Peyer's patch (tissue), 4 donors: ENCODE results near the gene KCNK1. TPM values are rescaled to one million over a fixed set of nuclear protein-coding genes. Genes with fewer than 3 reads are reported as not detected.

Experiments
- DNase-seq, 3 donors: peaks; one replicate each; pipeline ENCODE4 v3.0.0-alpha.2; 2017 to 2019
- H3K27ac ChIP-seq, 4 donors: fragments of 200-600 bp; sonication (generic); one replicate each; pipeline ENCODE4 v1.5.1; 2016 to 2019
- H3K27me3 ChIP-seq, 2 donors: fragments of 200-600 bp; sonication (generic); one replicate each; pipeline ENCODE4 v1.5.1; 2019
- H3K36me3 ChIP-seq, 3 donors: fragments of 200-600 bp; sonication (generic); one replicate each; pipeline ENCODE4 v1.5.1; 2016 to 2019
- H3K4me1 ChIP-seq, 4 donors: fragments of 200-600 bp; sonication (generic); one replicate each; pipeline ENCODE4 v1.5.1; 2016 to 2019
- H3K4me3 ChIP-seq, 4 donors: fragments of 200-600 bp; sonication (generic); 1 replicate in 3 of 4; 2 replicates in 1 of 4; pipeline ENCODE4 v1.5.1; 2016 to 2019; ENCODE audit warnings: mild to moderate bottlenecking in 1 of 4
- H3K9me3 ChIP-seq, 4 donors: fragments of 200-600 bp; sonication (generic); one replicate each; pipeline ENCODE4 v1.5.1; 2016 to 2019; ENCODE audit warnings: mild to moderate bottlenecking in 1 of 4
- CTCF ChIP-seq, 6 experiments: fragments of 450-650 bp in 4 of 6; fragments of 200-600 bp in 2 of 6; sonication (generic) in 1 of 6; IDR thresholded peaks; one replicate each; pipeline ENCODE4 v1.5.1; 2017 to 2019; ENCODE audit warnings: antibody characterized with exemption in 6 of 6, mild to moderate bottlenecking in 3 of 6, moderate library complexity in 1 of 6
- POLR2A ChIP-seq, 2 donors: fragments of 450-650 bp; IDR thresholded peaks; one replicate each; pipeline ENCODE4 v1.5.1; 2017; ENCODE audit warnings: antibody characterized with exemption in 2 of 2, mild to moderate bottlenecking in 2 of 2, moderate library complexity in 2 of 2
- total RNA-seq, 4 donors: library from RNA; depleted of rRNA; stranded (reverse); fragments of >200 nt; gene quantifications; one replicate each; pipeline ENCODE4 v1.1.0, GENCODE V29; 2016

Gene KCNK1
- total RNA-seq, 4 donors from 2014 or later: 17.2 to 22.2 (median 17.2) TPM; not detected in 1

- Histone ChIP-seq H3K27me3 (no peaks in the 10 kb centered on the region), H3K9me3 (no peaks in the 10 kb centered on the region), H3K27ac (no peak overlapping the region), H3K4me3 (no peak overlapping the region), H3K36me3 (no peaks in the 10 kb centered on the region), H3K4me1 (peaks cover 0 to 19% (median 0%) of the 10 kb centered on the region in 4 donors)
- DNase-seq: no peak
- TF ChIP-seq CTCF (IDR thresholded peaks at IDR 0.05): no peak
- no peak for TF ChIP-seq POLR2A (IDR thresholded peaks at IDR 0.05)
These were observed 10.4 kb downstream of the KCNK1 start for GRCh38 chr1:233624289-233624688.

- H3K4me3 ChIP-seq: no peak overlapping the region
- peaks cover 0 to 19% (median 0%) of the 10 kb centered on the region in 4 donors for H3K4me1 ChIP-seq
- TF ChIP-seq POLR2A (IDR thresholded peaks at IDR 0.05): no peak
- TF ChIP-seq CTCF (IDR thresholded peaks at IDR 0.05): no peak
- H3K9me3 ChIP-seq: no peaks in the 10 kb centered on the region
- H3K36me3 ChIP-seq: no peaks in the 10 kb centered on the region
- no peak for DNase-seq
- peak overlapping the region in 1 of 4 donors; percentile 37 for H3K27ac ChIP-seq
- no peaks in the 10 kb centered on the region for H3K27me3 ChIP-seq
These were observed 11.2 kb downstream of the KCNK1 start for GRCh38 chr1:233625087-233625486.

- no peak for TF ChIP-seq CTCF (IDR thresholded peaks at IDR 0.05)
- TF ChIP-seq POLR2A (IDR thresholded peaks at IDR 0.05): no peak
- Histone ChIP-seq H3K9me3 (no peaks in the 10 kb centered on the region), H3K4me1 (peaks cover 0 to 19% (median 0%) of the 10 kb centered on the region in 4 donors), H3K27me3 (no peaks in the 10 kb centered on the region), H3K36me3 (no peaks in the 10 kb centered on the region), H3K27ac (peak overlapping the region in 1 of 4 donors; percentile 37), H3K4me3 (no peak overlapping the region)
- DNase-seq: peak in 1 of 3 donors; percentile 66
These were observed 11.6 kb downstream of the KCNK1 start for GRCh38 chr1:233625510-233625981.

- Histone ChIP-seq H3K36me3 (no peaks in the 10 kb centered on the region), H3K27ac (no peak overlapping the region), H3K4me3 (no peak overlapping the region), H3K4me1 (peaks cover 0 to 15% (median 0%) of the 10 kb centered on the region in 4 donors), H3K9me3 (no peaks in the 10 kb centered on the region), H3K27me3 (no peaks in the 10 kb centered on the region)
- TF ChIP-seq CTCF (IDR thresholded peaks at IDR 0.05) (no peak), POLR2A (IDR thresholded peaks at IDR 0.05) (no peak)
- no peak for DNase-seq
These were observed 13.5 kb downstream of the KCNK1 start for GRCh38 chr1:233627376-233627775.

GRCh38 chr1:233627823-233628222, 13.9 kb downstream of the KCNK1 start:
- Histone ChIP-seq H3K9me3 (no peaks in the 10 kb centered on the region), H3K4me3 (no peak overlapping the region), H3K27me3 (no peaks in the 10 kb centered on the region), H3K4me1 (peaks cover 0 to 11% (median 0%) of the 10 kb centered on the region in 4 donors), H3K36me3 (no peaks in the 10 kb centered on the region), H3K27ac (no peak overlapping the region)
- no peak for DNase-seq
- no peak for TF ChIP-seq POLR2A (IDR thresholded peaks at IDR 0.05)
- TF ChIP-seq CTCF (IDR thresholded peaks at IDR 0.05): no peak
